Activated CD8-positive, alpha-beta T cell treated with anti-CD3 and anti-CD28 coated beads, Interleukin-2, amount 10 ng/mL, durations not matched to agents 7 days and 5 days (primary cell): ENCODE results near the gene CLIP1. TPM values are rescaled to one million over a fixed set of nuclear protein-coding genes. Genes with fewer than 3 reads are reported as not detected.
"Not testable (repeated sequence)": the region's sequence is repeated elsewhere in the genome, so short reads cannot be mapped to it uniquely, and the experiment has no call there.

Experiments
- ATAC-seq: fragments of 150-1000 bp; cut with Tn5 transposase; one replicate; pipeline ENCODE4 v1.10.0; 2021; ENCODE audit warnings: moderate library complexity
- CTCF ChIA-PET: fragments of 350-600 bp; sonication (Branson Sonifier 250); formaldehyde crosslinking; loops from one replicate; lab custom pipeline; 2021; ENCODE audit warnings: antibody characterized with exemption; lab: Charles Lee
- POLR2A ChIA-PET: fragments of 350-600 bp; sonication (Branson Sonifier 250); formaldehyde crosslinking; loops from one replicate; lab custom pipeline; 2021; ENCODE audit warnings: antibody characterized with exemption; lab: Charles Lee
- DNase-seq: peaks from one replicate; pipeline ENCODE4 v3.0.0-alpha.2; 2020
- H3K27ac Mint-ChIP-seq: one replicate; pipeline ENCODE4 v1.8.0; 2021; ENCODE audit warnings: mild to moderate bottlenecking, mixed read lengths
- H3K27me3 Mint-ChIP-seq: one replicate; pipeline ENCODE4 v1.8.0; 2021; ENCODE audit warnings: low read depth, mixed read lengths
- H3K36me3 Mint-ChIP-seq: one replicate; pipeline ENCODE4 v1.8.0; 2021; ENCODE audit warnings: low read depth, mixed read lengths
- H3K4me1 Mint-ChIP-seq: one replicate; pipeline ENCODE4 v1.8.0; 2021; ENCODE audit warnings: low read depth, mixed read lengths
- H3K4me3 Mint-ChIP-seq: one replicate; pipeline ENCODE4 v1.8.0; 2021; ENCODE audit warnings: mild to moderate bottlenecking, mixed read lengths
- H3K9me3 Mint-ChIP-seq: one replicate; pipeline ENCODE4 v1.8.0; 2022; ENCODE audit warnings: mixed read lengths; ENCODE audit not compliant: insufficient read depth
- total RNA-seq, 2 experiments: library from RNA; stranded (reverse); gene quantifications; one replicate each; pipeline ENCODE4 v1.2.3, GENCODE V29; 2021

The CLIP1 gene
- total RNA-seq, 2 experiments from 2014 or later, result 61.4 to 63.2 TPM

- Mint-ChIP-seq H3K36me3 (no peaks in the 10 kb centered on the region), H3K27ac (no peak overlapping the region), H3K9me3 (no peaks in the 10 kb centered on the region), H3K4me1 (no peaks in the 10 kb centered on the region), H3K27me3 (peaks cover 5% of the 10 kb centered on the region), H3K4me3 (no peak overlapping the region)
- DNase-seq (no peak), ATAC-seq (no peak)
- ChIA-PET CTCF (interaction anchor here (1.0 kb wide), 2 partner anchors 13 to 36 kb away, joined by 3 to 5 read pairs; no protein-coding TSS in a partner anchor), POLR2A (no interaction called here)
Measured at GRCh38 chr12:122435186-122435585, 12.7 kb upstream of the CLIP1 start.

DNA sequence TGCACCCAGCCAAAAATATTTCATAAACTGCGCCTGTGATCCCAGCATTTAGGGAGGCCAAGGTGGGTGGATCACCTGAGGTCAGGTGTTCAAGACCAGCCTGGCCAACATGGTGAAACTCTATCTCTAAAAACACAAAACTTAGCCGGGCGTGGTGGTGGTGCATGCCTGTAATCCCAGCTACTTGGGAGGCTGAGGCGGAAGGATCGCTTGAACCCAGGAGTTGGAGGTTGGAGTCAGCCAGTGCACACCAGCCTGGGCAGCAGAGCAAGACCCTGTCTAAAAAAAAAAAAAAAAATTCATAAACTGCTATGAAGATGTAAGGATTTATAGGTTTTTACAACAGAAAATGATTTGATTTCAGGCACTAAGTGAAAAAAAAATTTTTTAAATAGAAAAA is 6.6 kb upstream of the CLIP1 start:
- H3K9me3 Mint-ChIP-seq, H3K27me3 Mint-ChIP-seq, DNase-seq, H3K4me1 Mint-ChIP-seq, ATAC-seq, H3K27ac Mint-ChIP-seq, H3K36me3 Mint-ChIP-seq, H3K4me3 Mint-ChIP-seq, CTCF ChIA-PET: not testable (repeated sequence)
- POLR2A ChIA-PET, result interaction anchor here (0.6 kb wide), 1 partner anchor 10 kb away, joined by 3 read pairs; no protein-coding TSS in a partner anchor

GRCh38 chr12:122427403-122427802 is 4.9 kb upstream of the CLIP1 start:
- DNase-seq (no peak), ATAC-seq (no peak)
- Mint-ChIP-seq H3K27me3 (peaks cover 3% of the 10 kb centered on the region), H3K4me3 (no peak overlapping the region), H3K36me3 (no peaks in the 10 kb centered on the region), H3K4me1 (peaks cover 13% of the 10 kb centered on the region), H3K27ac (no peak overlapping the region), H3K9me3 (no peaks in the 10 kb centered on the region)
- ChIA-PET POLR2A (no interaction called here), CTCF (interaction anchor here (3.8 kb wide), 1 partner anchor 27 kb away, joined by 15 read pairs; no protein-coding TSS in a partner anchor)

GRCh38 chr12:122423258-122424165 is 1.0 kb upstream of the CLIP1 start:
- Mint-ChIP-seq H3K27ac (peak overlapping the region; percentile 89), H3K4me1 (peaks cover 27% of the 10 kb centered on the region), H3K9me3 (no peaks in the 10 kb centered on the region), H3K4me3 (peak overlapping the region; percentile 82), H3K27me3 (peaks cover 3% of the 10 kb centered on the region), H3K36me3 (peaks cover 2% of the 10 kb centered on the region)
- DNase-seq (no peak), ATAC-seq (no peak)
- ChIA-PET POLR2A (interaction anchor here (2.3 kb wide), 1 partner anchor 48 kb away, joined by 4 read pairs; no protein-coding TSS in a partner anchor), CTCF (interaction anchor here (0.7 to 2.9 kb wide), 7 partner anchors 11 to 427 kb away, joined by 3 to 26 read pairs (median 4); no protein-coding TSS in a partner anchor)

- Mint-ChIP-seq H3K4me3 (peak overlapping the region; percentile 82), H3K4me1 (peaks cover 30% of the 10 kb centered on the region), H3K27ac (peak overlapping the region; percentile 89), H3K27me3 (peaks cover 3% of the 10 kb centered on the region), H3K9me3 (no peaks in the 10 kb centered on the region), H3K36me3 (peaks cover 5% of the 10 kb centered on the region)
- ChIA-PET POLR2A (interaction anchor here (1.0 to 2.3 kb wide), 3 partner anchors 10 to 49 kb away, joined by 4 to 5 read pairs (median 5); no protein-coding TSS in a partner anchor), CTCF (interaction anchor here (0.7 to 3.1 kb wide), 9 partner anchors 9 to 371 kb away, joined by 3 to 31 read pairs (median 4); no protein-coding TSS in a partner anchor)
- ATAC-seq, result peak; percentile 5
- DNase-seq, result peak; percentile 50
Measured at GRCh38 chr12:122422730-122423257, 325 bp upstream of the CLIP1 start.

DNA sequence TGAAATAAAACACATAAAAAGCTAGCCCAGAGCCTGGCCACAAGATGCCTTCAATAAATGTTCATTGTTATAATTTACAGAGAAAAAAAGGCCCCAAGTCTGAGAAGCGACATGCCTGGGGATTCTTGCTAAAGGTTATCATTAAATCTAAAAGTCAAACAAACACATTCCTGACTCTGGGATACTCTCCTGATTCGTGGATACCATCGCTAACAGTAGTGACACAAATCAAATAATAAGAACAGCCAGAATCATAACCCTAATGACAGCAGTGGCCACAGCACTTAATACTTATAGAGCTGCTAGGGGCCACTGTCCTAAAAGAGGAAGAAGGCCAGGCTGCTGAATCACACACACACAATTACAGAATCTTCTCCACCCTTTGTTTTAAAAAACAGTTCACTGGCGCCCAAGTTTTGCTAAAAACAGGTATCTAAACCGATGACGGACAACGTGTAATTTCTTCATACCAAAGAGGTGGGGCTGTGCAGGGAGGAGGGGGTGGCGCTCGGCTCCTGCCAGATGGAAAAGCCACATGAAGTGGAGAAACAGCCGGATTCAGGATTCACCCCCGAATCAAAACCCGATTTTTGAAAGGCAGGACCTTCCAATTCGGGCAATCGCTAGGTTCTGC is 1.2 kb downstream of the CLIP1 start:
- H3K4me3 Mint-ChIP-seq, result peak overlapping the region; percentile 88
- H3K27ac Mint-ChIP-seq, result peak overlapping the region; percentile 84
- H3K36me3 Mint-ChIP-seq, result peaks cover 6% of the 10 kb centered on the region
- CTCF ChIA-PET, result interaction anchor here (0.8 to 3.1 kb wide), 5 partner anchors 8 to 51 kb away, joined by 3 to 31 read pairs (median 11); no protein-coding TSS in a partner anchor
- H3K4me1 Mint-ChIP-seq, result peaks cover 30% of the 10 kb centered on the region
- DNase-seq (peak; percentile 46), ATAC-seq (peak; percentile 6)
- peaks cover 3% of the 10 kb centered on the region for H3K27me3 Mint-ChIP-seq
- H3K9me3 Mint-ChIP-seq, result no peaks in the 10 kb centered on the region
- POLR2A ChIA-PET, result interaction anchor here (0.5 to 1.3 kb wide), 4 partner anchors 9 to 462 kb away, joined by 3 to 5 read pairs (median 4); no protein-coding TSS in a partner anchor

GRCh38 chr12:122420471-122421162 is 1.9 kb downstream of the CLIP1 start:
- H3K9me3 Mint-ChIP-seq, result no peaks in the 10 kb centered on the region
- H3K4me3 Mint-ChIP-seq, result peak overlapping the region; percentile 88
- ChIA-PET POLR2A (interaction anchor here (0.5 to 0.9 kb wide), 2 partner anchors 33 to 37 kb away, joined by 3 read pairs; no protein-coding TSS in a partner anchor), CTCF (interaction anchor here (1.5 to 3.1 kb wide), 2 partner anchors 21 to 52 kb away, joined by 11 to 31 read pairs; no protein-coding TSS in a partner anchor)
- no peak for ATAC-seq
- peak overlapping the region; percentile 52 for H3K27ac Mint-ChIP-seq
- H3K27me3 Mint-ChIP-seq, result peaks cover 3% of the 10 kb centered on the region
- H3K36me3 Mint-ChIP-seq, result peaks cover 6% of the 10 kb centered on the region
- no peak for DNase-seq
- peaks cover 30% of the 10 kb centered on the region for H3K4me1 Mint-ChIP-seq

DNA sequence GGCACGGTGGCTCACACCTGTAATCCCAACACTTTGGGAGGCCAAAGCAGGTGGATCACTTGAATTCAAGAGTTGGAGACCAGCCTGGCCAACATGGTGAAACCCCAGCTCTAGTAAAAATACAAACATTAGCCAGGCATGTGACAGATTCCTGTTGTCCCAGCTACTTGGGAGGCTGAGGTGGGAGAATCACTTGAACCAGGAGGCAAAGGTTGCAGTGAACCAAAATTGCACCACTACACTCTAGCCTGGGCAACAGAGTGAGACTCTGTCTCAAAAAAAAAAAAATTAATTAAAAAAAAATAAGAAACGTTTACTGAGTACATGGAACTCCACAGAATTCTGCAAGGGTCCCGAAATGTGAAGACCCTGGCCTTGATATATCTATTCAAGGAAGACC is 3.4 kb downstream of the CLIP1 start:
- H3K27ac Mint-ChIP-seq, H3K36me3 Mint-ChIP-seq, ATAC-seq, H3K27me3 Mint-ChIP-seq, H3K9me3 Mint-ChIP-seq, POLR2A ChIA-PET, H3K4me3 Mint-ChIP-seq, DNase-seq: not testable (repeated sequence)
- peaks cover 30% of the 10 kb centered on the region for H3K4me1 Mint-ChIP-seq
- CTCF ChIA-PET, result interaction anchor here (2.0 kb wide), 1 partner anchor 20 kb away, joined by 6 read pairs; no protein-coding TSS in a partner anchor

DNA sequence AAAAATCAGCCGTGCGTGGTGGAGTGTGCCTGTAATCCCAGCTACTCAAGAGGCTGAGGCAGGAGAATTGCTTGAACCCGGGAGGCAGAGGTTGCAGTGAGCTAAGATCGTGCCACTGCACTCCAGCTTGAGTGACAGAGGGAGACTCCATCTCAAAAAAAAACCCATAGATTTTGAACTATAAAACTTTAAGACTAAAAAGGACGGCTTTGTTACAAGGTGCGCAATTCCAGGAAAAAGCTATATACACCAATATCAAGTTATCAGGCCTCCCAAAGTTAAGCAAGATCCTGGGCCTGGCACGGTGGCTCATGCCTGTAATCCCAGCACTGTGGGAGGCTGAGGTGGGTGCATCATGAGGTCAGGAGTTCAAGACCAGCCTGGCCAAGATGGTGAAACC is 6.8 kb downstream of the CLIP1 start:
- H3K4me3 Mint-ChIP-seq, ATAC-seq, H3K27ac Mint-ChIP-seq, H3K27me3 Mint-ChIP-seq, DNase-seq, H3K9me3 Mint-ChIP-seq: not testable (repeated sequence)
- peaks cover 29% of the 10 kb centered on the region for H3K4me1 Mint-ChIP-seq
- POLR2A ChIA-PET, result interaction anchor here (0.6 to 0.8 kb wide), 2 partner anchors 168 to 343 kb away, joined by 3 read pairs; no protein-coding TSS in a partner anchor
- CTCF ChIA-PET, result interaction anchor here (2.6 kb wide), 1 partner anchor 56 kb away, joined by 6 read pairs; no protein-coding TSS in a partner anchor
- peaks cover 11% of the 10 kb centered on the region for H3K36me3 Mint-ChIP-seq

- peaks cover 23% of the 10 kb centered on the region for H3K4me1 Mint-ChIP-seq
- ChIA-PET CTCF (interaction anchor here (0.6 to 1.9 kb wide), 5 partner anchors 8 to 57 kb away, joined by 3 to 10 read pairs (median 4); partner anchors contain the start of gene CLIP1), POLR2A (interaction anchor here (0.6 to 1.3 kb wide), 3 partner anchors 11 to 291 kb away, joined by 3 to 5 read pairs (median 3); no protein-coding TSS in a partner anchor)
- H3K4me3 Mint-ChIP-seq, result no peak overlapping the region
- H3K27me3 Mint-ChIP-seq, result no peaks in the 10 kb centered on the region
- no peaks in the 10 kb centered on the region for H3K9me3 Mint-ChIP-seq
- peaks cover 12% of the 10 kb centered on the region for H3K36me3 Mint-ChIP-seq
- DNase-seq, result no peak
- no peak for ATAC-seq
- no peak overlapping the region for H3K27ac Mint-ChIP-seq
Measured at GRCh38 chr12:122413516-122414404, 8.7 kb downstream of the CLIP1 start.
